Activated CD4-positive, alpha-beta T cell treated with anti-CD3 and anti-CD28 coated beads, Interleukin-2, amount 50 U/mL, for 48 hours (primary cell): ENCODE data around the gene CENPN.
A peak's percentile ranks its signal among the peaks of the same experiment; 100 is the strongest.

Experiments
- DNase-seq, 2 experiments: peaks; one replicate each; pipeline ENCODE4 v3.0.0-alpha.2; 2020

Gene CENPN

DNA sequence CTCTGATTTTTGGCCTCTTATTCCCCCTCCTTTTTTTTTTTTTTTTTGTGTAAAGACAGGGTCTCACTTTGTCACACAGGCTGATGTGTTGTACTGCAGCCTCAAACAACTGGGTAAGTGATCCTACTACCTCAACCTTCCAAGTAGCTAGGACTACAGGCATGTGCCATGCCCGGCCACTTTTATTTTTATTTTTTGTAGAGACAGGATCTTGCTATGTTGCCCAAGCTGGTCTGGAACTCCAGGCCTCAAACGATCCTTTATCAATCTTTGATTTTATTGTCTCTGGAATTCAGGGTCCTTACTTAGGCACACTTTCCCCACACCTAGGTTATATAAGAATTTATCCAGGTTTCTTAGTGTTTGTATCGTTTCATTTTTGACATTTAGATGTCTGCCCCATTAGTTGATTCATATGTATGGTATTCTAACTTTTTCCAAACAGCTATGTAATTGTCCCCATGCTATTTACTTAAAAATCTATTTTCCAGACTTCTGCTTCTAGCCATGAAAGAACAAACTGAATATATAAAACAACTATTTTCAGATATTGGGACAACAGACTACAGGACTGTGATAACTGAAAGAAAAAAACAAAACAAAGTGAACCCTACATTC is 14.2 kb upstream of the CENPN start:
- DNase-seq: no peak

DNA sequence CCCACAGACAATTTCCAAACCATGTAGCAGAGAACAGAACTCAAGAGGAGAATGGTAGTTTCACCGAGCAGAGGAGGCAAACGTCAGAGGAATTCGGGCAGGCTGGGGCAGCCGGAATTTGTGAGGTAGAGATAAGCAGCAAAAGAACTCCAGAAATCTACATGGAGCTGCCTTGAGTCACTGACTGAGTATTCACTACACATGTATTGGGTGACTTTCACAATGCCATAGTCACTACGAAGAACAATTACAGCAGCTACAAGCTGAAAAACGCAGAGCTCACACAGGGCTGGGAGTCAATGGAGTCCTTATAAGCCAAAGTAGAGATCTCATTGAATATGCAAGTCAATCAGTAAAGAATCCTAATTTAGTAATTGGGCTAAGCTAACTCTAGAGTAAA is 13.7 kb upstream of the CENPN start:
- DNase-seq: no peak

DNA sequence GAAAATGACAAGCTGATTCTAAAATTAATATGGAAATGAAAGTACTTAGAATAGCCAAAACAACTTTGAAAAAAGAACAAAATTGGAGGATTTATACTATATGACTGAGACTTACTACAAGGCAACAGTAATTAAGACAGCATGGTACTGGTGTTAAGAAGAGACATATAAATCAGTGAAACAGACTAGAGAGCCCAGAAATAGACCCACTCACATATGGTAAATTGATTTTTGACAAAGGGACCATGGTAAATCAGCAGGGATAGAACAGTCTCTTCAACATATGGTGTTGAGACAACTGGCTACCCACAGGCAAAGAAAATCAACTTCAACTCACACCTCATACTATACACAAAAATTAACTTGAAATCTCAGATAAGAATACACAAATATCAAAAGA is 13.2 kb upstream of the CENPN start:
- no peak for DNase-seq

DNA sequence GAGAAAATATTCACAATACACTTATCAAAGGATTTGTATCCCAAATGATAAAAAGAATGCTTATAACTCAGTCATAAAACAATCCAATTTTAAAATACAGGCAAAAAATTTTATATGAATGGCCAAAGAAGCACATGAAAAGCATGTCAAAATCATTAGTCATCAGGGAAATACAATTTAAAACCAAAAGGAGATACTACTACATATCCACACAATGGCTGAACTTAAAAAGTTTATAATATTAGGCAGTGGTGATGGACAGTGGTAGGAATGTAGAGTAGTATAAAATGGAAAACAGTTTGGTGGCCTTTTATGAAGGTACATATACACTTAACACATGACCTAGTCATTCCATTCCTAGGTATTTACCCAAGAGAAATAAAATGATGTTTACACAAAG is 12.6 kb upstream of the CENPN start:
- no peak for DNase-seq

DNA sequence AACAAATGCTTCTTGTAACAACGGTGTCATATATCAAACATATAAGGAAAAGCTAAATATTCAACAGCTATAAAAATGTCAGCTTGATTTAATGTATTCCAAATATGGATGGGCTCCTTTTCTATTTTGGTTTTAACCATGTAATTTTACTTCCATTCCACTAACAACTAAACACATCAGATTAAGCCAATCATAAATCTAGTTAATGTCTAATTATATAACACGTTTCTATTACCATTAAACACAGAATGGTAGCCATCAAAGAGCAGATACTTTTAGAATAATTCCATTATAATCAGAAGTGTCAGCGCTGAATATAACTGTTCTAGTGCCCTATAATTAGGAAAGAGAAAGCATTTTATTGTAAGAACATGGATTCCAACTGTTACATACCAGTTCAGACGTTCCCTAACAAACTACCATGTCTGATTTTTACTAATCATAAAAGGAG is 10.3 kb upstream of the CENPN start:
- no peak for DNase-seq

DNA sequence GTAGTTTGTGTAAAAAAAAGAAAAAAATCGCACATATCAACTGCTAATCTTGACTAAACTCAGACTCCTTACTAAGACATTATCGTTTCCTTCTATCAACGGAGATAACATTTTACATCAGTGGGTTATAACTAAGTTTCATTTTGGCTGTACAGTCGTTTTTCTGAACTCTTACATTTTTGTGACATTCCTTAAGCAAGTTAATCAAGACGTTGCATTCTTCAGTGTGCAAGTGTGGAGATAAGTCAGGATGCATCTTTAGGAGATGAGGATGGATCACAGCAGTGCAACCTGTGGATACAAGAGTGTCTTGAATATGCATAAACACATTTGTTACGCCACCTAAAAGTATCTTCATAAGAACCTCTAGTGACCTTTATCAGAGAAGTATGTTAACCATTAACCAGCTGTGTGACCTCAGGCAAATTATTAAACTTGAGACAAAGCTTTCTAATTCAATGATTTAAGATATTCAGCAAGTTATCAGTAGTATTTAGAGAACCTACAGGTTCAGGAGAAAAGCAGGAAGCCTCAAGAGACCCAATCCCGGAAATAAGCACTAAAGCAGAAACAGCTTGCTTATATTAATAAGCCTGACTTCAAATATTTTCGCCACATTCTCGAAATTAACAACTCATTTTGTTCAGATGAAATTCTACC is 9.7 kb upstream of the CENPN start:
- DNase-seq: no peak

DNA sequence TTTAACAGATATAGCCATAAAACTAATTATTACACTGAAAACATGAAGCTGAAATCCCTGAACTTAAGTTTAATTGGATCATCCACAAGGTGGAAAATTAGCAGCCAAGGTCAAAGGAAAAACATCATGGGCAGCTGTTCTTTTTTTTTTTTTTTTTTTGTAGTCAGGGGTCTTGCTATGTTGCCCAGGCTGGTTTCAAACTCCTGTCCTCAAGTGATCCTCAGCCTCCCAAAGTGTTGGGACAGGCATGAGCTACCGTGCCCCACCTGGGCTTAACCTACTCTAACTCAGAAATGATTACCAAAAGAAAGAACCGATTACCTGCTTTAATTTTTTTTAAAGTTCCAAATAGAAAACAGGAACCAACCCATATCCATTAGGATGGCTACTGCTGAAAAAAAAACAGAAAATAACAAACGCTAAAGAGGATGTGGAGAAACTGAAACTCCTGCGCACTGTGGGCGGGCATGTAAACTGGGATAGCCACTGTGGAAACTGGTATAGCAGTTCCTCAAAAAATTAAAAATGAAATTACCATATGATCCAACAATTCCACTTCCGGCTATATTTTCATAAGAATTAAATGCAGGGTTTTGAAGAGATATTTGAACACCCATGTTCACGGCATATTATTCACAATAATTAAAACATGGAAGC is 8.9 kb upstream of the CENPN start:
- no peak for DNase-seq

DNA sequence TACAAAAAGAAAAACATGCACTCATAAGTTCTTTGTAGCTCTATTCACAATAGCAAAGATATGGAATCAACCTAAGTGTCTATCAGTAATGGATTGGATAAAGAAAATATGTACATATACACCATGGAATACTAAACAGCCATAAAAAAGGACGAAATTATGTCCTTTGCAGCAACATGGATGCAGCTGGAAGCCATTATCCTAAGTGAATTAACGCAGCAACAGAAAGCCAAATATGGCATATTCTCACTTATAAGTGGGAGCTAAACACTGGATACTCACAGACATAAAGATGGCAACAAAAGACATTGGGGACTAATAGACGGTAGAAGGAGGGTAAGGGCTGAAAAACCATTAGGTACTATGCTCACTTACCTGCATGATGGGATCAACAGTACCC is 6.1 kb upstream of the CENPN start:
- no peak for DNase-seq

DNA sequence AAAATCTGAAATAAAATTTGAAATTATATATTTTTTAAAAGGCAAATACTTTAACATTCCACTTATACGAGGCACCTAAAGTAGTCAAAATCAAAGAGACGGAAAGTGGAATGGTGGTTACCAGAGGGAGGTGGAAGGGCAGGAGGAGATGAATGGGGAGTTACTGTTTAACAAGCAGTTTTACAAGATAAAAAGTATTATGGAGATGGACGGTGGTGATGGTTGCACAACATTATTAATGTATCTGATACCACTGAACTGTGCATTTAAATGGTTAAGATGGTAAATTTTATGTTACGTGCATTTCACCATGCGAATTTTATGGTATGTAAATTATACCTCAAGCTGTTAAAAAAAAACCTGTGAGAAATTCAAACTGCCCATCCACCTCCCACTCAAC is 5.7 kb upstream of the CENPN start:
- no peak for DNase-seq

DNA sequence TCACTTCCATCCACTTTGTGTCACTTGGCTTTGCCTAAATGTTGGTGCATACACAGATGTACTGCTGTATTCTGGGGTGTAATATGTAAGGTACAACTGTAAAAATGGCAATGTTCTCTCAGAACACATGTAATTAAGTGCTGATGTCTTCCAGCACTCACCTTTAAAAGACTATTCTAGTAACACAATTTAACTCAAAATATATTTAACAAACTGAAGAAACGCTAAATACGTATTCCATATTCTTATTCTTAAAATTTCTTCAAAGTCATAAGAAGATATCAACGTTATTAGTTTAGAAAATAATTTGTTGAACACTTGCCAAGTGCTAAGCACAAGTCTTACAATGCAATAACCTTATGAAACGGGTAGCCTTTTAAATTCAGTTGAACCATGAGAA is 4.0 kb upstream of the CENPN start:
- no peak for DNase-seq

DNA sequence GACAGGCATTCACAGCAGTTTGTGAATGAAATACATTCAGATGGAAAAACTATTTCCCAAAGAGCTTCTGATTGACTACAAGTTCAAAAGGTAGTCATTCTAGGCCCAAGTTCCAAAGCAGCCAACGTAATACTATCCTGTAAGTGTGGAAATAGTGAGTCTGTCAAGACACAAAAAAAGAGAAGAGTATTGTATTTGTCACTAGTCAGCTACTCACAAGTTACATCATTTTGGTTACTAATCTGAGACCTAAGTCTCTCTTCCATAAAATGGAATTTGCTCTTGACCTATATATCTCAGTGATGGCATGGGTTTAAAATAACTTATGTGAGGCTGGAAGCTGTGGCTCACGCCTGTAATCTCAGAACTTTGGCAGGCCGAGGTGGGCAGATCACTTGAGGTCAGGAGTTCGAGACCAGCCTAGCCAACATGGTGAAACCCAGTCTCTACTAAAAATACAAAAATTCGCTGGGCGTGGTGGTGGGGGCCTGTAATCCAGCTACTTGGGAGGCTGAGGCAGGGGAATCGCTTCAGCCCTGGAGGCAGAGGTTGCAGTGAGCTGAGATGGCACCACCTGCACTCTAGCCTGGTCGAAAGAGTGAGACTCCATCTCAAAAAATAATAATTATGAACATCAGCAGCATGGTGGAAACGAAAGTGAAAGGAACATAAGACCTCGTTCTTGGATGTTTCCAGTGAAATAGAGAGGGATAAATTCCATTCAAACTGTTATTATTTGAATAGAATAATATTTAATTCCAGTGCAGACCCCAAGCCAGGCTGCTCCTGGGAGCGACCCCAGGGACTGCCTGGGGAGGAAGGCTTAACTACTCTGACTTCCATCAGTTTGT is 3.2 kb upstream of the CENPN start:
- peak; percentile 29 to 44 for DNase-seq

DNA sequence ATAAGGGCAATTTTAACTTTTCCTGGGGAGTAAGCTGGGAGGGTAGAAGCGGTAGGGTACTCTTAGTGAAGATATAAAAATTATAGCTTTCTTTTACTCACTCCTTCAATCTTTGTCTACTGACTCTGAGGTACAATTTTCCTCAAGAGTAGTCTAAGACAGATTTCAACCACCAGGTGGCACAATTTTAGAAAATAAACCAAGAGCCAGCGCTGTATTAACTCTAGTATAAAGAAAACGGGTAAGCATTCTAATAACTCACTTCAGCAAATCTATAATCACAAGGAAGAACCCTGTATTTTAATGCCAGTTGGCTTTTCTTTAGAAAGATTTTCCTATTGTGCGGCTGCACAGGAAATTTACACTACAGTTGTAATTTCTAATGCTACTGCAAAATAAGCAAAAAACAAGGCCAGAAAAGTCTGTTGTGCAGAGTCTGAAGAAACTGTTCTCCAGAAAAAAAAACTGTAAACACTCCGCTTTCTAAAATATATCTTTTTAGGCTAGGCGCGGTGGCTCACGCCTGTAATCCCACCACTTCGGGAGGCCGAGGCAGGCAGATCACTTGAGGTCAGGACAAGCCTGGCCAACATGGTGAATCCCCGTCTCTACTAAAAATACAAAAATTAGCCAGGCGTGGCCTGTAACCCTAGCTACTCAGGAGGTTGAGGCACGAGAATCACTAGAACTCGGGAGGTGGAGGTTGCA is 2.2 kb upstream of the CENPN start:
- DNase-seq: peak in 1 of 2 experiments; percentile 21

DNA sequence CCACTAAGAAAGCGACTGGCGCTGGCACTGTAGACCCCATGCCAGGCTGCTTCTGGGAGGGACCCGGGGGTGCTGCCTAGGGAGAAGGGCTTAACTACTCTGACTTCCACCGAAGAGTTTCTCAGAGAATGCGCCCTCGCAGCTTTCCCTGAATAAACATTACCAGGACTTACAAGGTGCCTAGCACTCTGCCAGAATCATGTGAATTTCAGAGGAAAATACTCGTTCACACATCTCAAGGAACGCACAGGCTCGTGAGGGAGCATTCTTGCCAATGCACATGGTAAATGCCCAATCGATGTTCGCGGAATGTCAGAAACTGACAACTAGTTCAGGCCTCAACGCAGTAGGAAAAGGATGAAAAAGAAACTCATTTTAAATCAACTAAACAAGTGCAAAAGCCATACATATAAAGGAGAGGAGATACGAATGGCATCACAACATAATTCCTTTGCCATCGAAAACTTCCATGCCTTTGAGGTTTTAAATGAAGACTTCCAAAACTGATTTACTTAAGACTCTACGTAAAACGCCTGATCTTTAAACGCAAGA is 1.3 kb upstream of the CENPN start:
- DNase-seq: peak in 1 of 2 experiments; percentile 11

DNA sequence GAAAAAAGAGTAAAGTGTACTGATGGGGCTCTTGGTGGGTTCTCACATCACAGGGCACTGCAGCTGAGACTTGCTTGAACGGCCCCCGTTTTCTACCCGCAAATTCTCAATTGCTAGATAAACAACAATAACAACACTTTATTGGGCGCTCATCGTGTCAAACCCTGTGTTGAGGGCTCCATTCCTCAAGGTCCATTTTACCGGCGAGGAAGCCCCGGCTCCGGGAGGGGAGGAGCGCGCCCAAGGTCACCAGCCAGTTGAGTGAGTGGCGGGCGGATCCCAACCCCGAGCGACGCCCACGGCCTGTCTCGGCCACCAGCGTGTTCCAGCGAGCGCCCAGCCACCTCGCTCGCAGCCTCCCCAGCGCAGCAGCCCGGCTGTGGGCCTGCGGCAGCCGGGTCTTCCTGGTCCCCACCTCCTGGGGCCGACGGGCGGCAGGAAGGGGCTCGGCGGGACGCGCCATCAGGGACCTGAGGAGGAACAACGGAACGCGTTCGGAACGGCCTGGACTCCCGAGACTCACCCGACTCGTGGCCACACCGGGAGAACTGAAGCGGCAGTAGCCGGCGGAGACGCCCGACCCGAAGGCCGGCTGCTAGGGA is 702 bp upstream of the CENPN start:
- DNase-seq: peak; percentile 78 to 81

DNA sequence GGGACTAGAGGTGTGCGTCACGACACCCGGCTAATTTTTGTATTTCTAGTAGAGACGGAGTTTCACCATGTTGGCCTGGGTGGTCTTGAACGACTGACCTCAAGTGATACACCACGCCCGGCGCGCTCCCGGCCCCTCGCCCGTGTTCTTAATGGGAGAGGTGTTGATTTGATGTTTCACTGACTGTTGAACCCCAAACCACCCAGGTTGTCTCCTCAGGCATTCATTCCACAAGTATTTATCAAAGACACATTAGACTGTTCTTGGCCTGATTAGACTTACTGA is 1.4 kb downstream of the CENPN start:
- DNase-seq: no peak

DNA sequence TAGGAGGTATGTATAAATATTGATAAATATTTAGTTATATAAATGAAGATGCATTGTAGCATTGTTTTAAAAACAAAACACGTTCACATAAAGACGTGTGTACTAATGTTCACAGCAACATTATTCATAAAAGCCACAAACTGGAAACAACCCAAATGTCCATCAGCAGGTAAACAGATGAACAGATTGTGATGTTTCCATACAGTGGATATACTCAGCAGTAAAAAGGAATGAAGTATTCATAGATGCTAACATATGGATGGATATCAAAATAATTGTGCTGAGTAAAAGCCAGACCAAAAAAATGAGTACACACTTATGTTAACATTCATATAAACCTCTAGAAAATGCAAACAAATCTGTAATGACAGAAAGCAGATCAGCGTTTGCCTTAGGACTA is 6.0 kb downstream of the CENPN start:
- DNase-seq: no peak

DNA sequence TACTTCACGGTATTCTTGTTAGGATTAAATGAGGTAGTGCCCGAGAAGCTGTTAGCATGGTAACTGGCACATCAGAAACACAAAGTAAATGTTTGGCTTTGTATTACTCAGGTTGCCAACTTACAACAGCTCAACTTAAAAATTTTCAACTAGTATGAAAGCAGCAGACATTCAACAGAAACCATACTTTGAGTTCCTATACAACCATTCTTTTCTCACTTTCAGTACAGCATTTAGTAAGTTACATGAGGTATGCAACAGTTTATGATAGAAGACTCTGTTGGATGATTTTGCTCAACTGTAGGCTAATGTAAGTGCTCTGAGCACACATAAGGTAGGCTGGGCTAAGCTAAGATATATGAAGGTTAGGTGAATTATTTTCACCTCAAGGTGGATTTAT is 7.7 kb downstream of the CENPN start:
- no peak for DNase-seq

DNA sequence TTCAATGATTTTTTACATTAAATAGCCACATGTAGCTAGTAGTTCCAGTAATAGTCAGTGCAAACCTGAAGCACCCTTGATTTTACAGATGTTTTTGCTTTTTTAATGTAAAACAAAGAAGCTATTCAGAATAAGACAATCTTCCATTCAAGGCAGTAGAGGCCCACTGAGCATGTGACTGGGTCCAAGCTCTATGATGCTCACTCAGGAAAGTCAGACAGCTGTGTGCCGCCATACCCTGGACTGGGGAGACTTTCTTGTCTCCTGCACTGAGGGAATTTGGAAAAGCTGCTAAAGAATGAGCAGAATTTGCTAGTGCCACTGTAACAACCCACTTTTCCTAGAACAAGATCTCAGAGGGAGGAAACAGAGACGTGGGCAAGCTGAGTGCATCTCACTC is 11.5 kb downstream of the CENPN start:
- DNase-seq: no peak

DNA sequence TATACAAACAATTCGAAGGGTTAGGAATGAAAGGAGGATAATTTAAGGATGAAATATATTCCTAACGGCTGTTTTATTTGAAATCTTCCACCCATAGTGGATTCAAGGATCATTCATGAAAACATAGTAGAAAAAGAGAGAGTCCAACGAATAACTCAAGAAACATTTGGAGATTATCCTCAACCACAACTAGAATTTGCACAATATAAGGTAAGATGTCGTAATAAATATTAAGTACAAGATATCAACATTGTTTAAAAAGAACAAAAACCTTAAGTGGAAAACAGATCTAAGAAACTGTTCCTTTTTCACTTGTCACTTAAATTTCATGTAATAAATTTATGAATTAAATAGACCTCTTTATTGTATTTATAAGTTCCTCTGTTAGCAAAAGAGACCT is 19.4 kb downstream of the CENPN start:
- no peak for DNase-seq

DNA sequence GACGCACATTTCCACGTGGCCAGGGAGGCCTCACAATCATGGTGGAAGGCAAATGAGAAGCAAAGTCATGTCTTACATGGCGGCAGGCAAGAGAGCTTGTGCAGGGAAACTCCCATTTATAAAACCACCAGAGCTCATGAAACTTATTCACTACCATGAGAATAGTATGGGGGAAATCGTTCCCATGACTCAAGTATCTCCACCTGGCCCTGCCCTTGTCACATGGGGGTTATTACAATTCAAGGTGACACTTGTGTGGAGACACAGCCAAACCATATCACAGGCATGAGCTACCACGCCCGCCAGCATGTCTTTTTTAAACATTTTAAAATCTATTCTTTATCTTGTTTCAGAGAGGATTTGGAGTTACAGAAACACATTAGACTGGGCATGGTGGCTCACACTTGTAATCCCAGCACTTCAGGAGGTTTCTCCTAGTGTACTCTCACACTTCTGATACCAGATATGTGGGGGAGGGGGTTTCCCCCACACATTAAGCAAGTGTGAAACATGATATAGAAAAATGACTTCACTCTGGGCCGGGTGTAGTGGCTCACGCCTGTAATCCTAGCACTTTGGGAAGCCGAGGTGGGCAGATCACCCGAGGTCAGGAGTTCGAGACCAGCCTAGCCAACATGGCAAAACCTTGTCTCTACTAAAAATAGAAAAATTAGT is 23.1 kb downstream of the CENPN start:
- DNase-seq: peak; percentile 10 to 32

DNA sequence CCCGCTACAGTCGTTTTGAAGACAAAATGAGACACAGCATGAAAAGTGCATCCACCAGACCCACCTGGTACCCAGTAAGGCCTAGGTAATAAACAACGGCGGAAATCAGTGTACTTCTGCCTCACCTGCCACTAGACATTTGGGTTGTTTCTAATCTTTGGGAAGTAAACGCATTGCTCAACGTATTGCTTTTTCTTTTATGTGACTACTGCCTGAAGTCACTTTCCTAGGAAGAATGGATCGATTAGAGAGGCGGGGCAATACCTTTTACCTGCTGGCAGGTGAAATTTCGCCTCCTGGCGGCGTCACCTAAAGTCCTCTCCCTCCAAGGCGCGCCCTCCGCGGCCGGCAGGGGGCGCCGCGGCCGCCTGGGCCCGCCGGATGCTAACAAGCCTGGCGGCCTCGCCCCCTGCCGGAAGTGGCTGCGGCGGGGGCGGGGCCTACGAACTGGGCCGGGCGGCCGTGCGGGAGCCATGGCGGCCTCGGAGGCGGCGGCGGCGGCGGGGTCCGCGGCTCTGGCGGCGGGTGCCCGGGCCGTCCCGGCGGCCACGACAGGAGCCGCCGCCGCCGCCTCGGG is 28.5 kb downstream of the CENPN start, which contains the start of gene ATMIN:
ATMIN (plus strand) TSS at position 445 of the 577 bp plus-strand sequence; CDS start at position 474, 29 bp downstream.
- peak; percentile 83 to 84 for DNase-seq
